IMR-90 (cell line): ENCODE data around the gene PTPRC. TPM values are rescaled to one million over a fixed set of nuclear protein-coding genes. Genes with fewer than 3 reads are reported as not detected.

ENCODE experiments used
- ATAC-seq: fragments of 200-7000 bp; cut with Tn5 transposase; 2 replicates; pipeline ENCODE4 v1.9.1; 2020; ENCODE audit warnings: low read depth, mild to moderate bottlenecking, moderate library complexity
- BruUV-seq: library from RNA; stranded (reverse); fragments of 400-500 nt; replicated peaks from 2 replicates; lab custom pipeline; 2021; lab: Mats Ljungman, UMichigan
- CTCF ChIA-PET: fragments of 300-600 bp; formaldehyde crosslinking; extraction: SDS; loops from one replicate; lab custom pipeline; 2021; ENCODE audit warnings: antibody characterized with exemption; lab: Yijun Ruan, JAX
- POLR2A ChIA-PET: fragments of 300-600 bp; sonication (Branson Sonifier 250); formaldehyde crosslinking; loops from one replicate; lab custom pipeline; 2022; ENCODE audit warnings: antibody characterized with exemption; ENCODE audit not compliant: unreplicated experiment; lab: Charles Lee
- DNase-seq: peaks from one replicate; pipeline ENCODE4 v3.0.0; 2013
- H2AFZ ChIP-seq: replicated peaks from 2 replicates; pipeline ENCODE3; 2013; ENCODE audit warnings: low read length, mild to moderate bottlenecking; ENCODE audit not compliant: poor library complexity
- H2AK5ac ChIP-seq: 2 replicates; pipeline ENCODE4 v1.6.1; 2013; ENCODE audit warnings: low read depth, low read length, inconsistent platforms
- H2AK9ac ChIP-seq: replicated peaks from 2 replicates; pipeline ENCODE3; 2013; ENCODE audit warnings: mild to moderate bottlenecking, low read depth, low read length, moderate library complexity; ENCODE audit not compliant: poor library complexity
- H2BK120ac ChIP-seq: 2 replicates; pipeline ENCODE4 v1.6.1; 2013; ENCODE audit warnings: low read depth, low read length, inconsistent platforms
- H2BK15ac ChIP-seq: 3 replicates; pipeline ENCODE4 v1.6.1; 2013; ENCODE audit warnings: low read depth, low read length, inconsistent platforms
- H2BK20ac ChIP-seq: 2 replicates; pipeline ENCODE4 v1.6.1; 2013; ENCODE audit warnings: low read depth, mild to moderate bottlenecking, inconsistent platforms, low read length, moderate library complexity
- H2BK5ac ChIP-seq: 2 replicates; pipeline ENCODE4 v1.6.1; 2013; ENCODE audit warnings: mild to moderate bottlenecking, low read depth, low read length, inconsistent platforms; ENCODE audit not compliant: poor library complexity, severe bottlenecking
- H3K14ac ChIP-seq: replicated peaks from 2 replicates; pipeline ENCODE4 v1.6.1; 2013; ENCODE audit warnings: low read depth, low read length, inconsistent platforms
- H3K18ac ChIP-seq: 2 replicates; pipeline ENCODE4 v1.6.1; 2013; ENCODE audit warnings: low read depth, low read length, control low read depth
- H3K23ac ChIP-seq: 2 replicates; pipeline ENCODE4 v1.6.1; 2013; ENCODE audit warnings: low read depth, low read length, inconsistent platforms
- H3K27ac ChIP-seq: 2 replicates; pipeline ENCODE4 v1.5.1; 2013; ENCODE audit warnings: mild to moderate bottlenecking, control low read depth, low read length; ENCODE audit not compliant: insufficient read depth
- H3K27me3 ChIP-seq: 2 replicates; pipeline ENCODE4 v1.6.1; 2013; ENCODE audit warnings: low read length; ENCODE audit not compliant: control insufficient read depth, insufficient read depth
- H3K36me3 ChIP-seq: 2 replicates; pipeline ENCODE4 v1.6.1; 2013; ENCODE audit warnings: low read length, mixed read lengths; ENCODE audit not compliant: control insufficient read depth, insufficient read depth
- H3K4ac ChIP-seq: 2 replicates; pipeline ENCODE4 v1.6.1; 2013; ENCODE audit warnings: low read depth, low read length, inconsistent platforms
- H3K4me1 ChIP-seq: 2 replicates; pipeline ENCODE4 v1.6.1; 2013; ENCODE audit warnings: low read length, mixed read lengths; ENCODE audit not compliant: control insufficient read depth, insufficient read depth
- H3K4me2 ChIP-seq: 2 replicates; pipeline ENCODE4 v1.6.1; 2013; ENCODE audit warnings: low read depth, mild to moderate bottlenecking, control low read depth, low read length, moderate library complexity
- H3K4me3 ChIP-seq: 2 replicates; pipeline ENCODE4 v1.5.1; 2013; ENCODE audit warnings: low read depth, mild to moderate bottlenecking, control low read depth, low read length, moderate library complexity; ENCODE audit not compliant: insufficient read depth
- H3K56ac ChIP-seq: 2 replicates; pipeline ENCODE4 v1.6.1; 2013; ENCODE audit warnings: low read length, inconsistent platforms; ENCODE audit not compliant: insufficient read depth; ENCODE audit errors: extremely low read depth
- H3K79me1 ChIP-seq, 2 experiments: 2 replicates each; pipeline ENCODE4 v1.6.1; 2013; ENCODE audit warnings: low read length in 2 of 2, inconsistent platforms in 1 of 2, low read depth in 1 of 2
- H3K9ac ChIP-seq: 2 replicates; pipeline ENCODE4 v1.6.1; 2013; ENCODE audit warnings: low read depth, low read length, control low read depth
- H3K9me1 ChIP-seq: 2 replicates; pipeline ENCODE4 v1.6.1; 2013; ENCODE audit warnings: low read length, inconsistent platforms; ENCODE audit not compliant: insufficient read depth
- H3K9me3 ChIP-seq: 2 replicates; pipeline ENCODE4 v1.6.1; 2013; ENCODE audit warnings: low read length; ENCODE audit not compliant: control insufficient read depth, insufficient read depth
- H4K20me1 ChIP-seq: 2 replicates; pipeline ENCODE4 v1.6.1; 2013; ENCODE audit warnings: low read length, inconsistent platforms; ENCODE audit not compliant: insufficient read depth
- H4K5ac ChIP-seq: 2 replicates; pipeline ENCODE4 v1.6.1; 2013; ENCODE audit warnings: mild to moderate bottlenecking, low read depth, low read length, control low read depth
- H4K8ac ChIP-seq, 2 experiments: 2 replicates each; pipeline ENCODE4 v1.6.1; 2013; ENCODE audit warnings: low read depth in 2 of 2, low read length in 2 of 2, control low read depth in 1 of 2, inconsistent platforms in 1 of 2
- H4K91ac ChIP-seq: 2 replicates; pipeline ENCODE4 v1.6.1; 2013; ENCODE audit warnings: low read depth, low read length, inconsistent platforms; ENCODE audit not compliant: insufficient read depth
- BHLHE40 ChIP-seq: fragments of 150-350 bp; IDR thresholded peaks from 2 replicates; pipeline ENCODE4 v1.6.1; 2016; ENCODE audit warnings: mild to moderate bottlenecking, low read depth, low read length
- CEBPB ChIP-seq: IDR thresholded peaks from 2 replicates; pipeline ENCODE4 v1.6.1; 2012; ENCODE audit warnings: low read depth, low read length, improper control_type of control experiment
- CHD1 ChIP-seq: IDR thresholded peaks from 2 replicates; pipeline ENCODE4 v1.6.1; 2012; ENCODE audit warnings: low read depth, low read length, improper control_type of control experiment
- ELK1 ChIP-seq: fragments of 150-350 bp; IDR thresholded peaks from 2 replicates; pipeline ENCODE4 v1.6.1; 2016; ENCODE audit warnings: low read depth, mild to moderate bottlenecking, low read length, moderate library complexity, borderline replicate concordance
- FOS ChIP-seq: fragments of 150-350 bp; IDR thresholded peaks from 2 replicates; pipeline ENCODE4 v1.6.1; 2016; ENCODE audit warnings: low read depth, low read length
- MAFK ChIP-seq: IDR thresholded peaks from 2 replicates; pipeline ENCODE4 v1.6.1; 2012; ENCODE audit warnings: low read depth, low read length, improper control_type of control experiment
- MAZ ChIP-seq: IDR thresholded peaks from 2 replicates; pipeline ENCODE4 v1.6.1; 2012; ENCODE audit warnings: low read depth, mild to moderate bottlenecking, low read length, improper control_type of control experiment, moderate library complexity, borderline replicate concordance
- MXI1 ChIP-seq: IDR thresholded peaks from 2 replicates; pipeline ENCODE4 v1.6.1; 2012; ENCODE audit warnings: low read depth, mild to moderate bottlenecking, low read length, moderate library complexity, borderline replicate concordance
- NFE2L2 ChIP-seq: fragments of 150-350 bp; IDR thresholded peaks from 2 replicates; pipeline ENCODE4 v1.6.1; 2016; ENCODE audit warnings: low read depth, mild to moderate bottlenecking, low read length
- POLR2A ChIP-seq: IDR thresholded peaks from 2 replicates; pipeline ENCODE4 v1.6.1; 2012; ENCODE audit warnings: mild to moderate bottlenecking, low read depth, low read length
- RAD21 ChIP-seq: IDR thresholded peaks from 2 replicates; pipeline ENCODE4 v1.6.1; 2012; ENCODE audit warnings: low read length, improper control_type of control experiment
- RCOR1 ChIP-seq: IDR thresholded peaks from 2 replicates; pipeline ENCODE4 v1.6.1; 2012; ENCODE audit warnings: mild to moderate bottlenecking, low read length, improper control_type of control experiment; ENCODE audit not compliant: insufficient replicate concordance
- RFX5 ChIP-seq: IDR thresholded peaks from 2 replicates; pipeline ENCODE4 v1.8.0; 2012; ENCODE audit warnings: low read depth, mild to moderate bottlenecking, low read length, moderate library complexity
- SMC3 ChIP-seq: fragments of 150-350 bp; IDR thresholded peaks from 2 replicates; pipeline ENCODE4 v1.6.1; 2016; ENCODE audit warnings: low read depth, mild to moderate bottlenecking, antibody characterized with exemption, low read length, moderate library complexity
- USF2 ChIP-seq: fragments of 150-350 bp; IDR thresholded peaks from 2 replicates; pipeline ENCODE4 v1.6.1; 2017; ENCODE audit warnings: mild to moderate bottlenecking, antibody characterized with exemption, low read length, low read depth
- WGBS, 2 experiments: methylation state at CpG; one replicate each; pipeline versions ENCODE4 v1.1.5 to v1.1.7; 2013; ENCODE audit warnings: missing lambda C conversion rate in 2 of 2; ENCODE audit not compliant: insufficient read length in 1 of 2; ENCODE audit errors: extremely low coverage in 2 of 2; 5-methylcytosine and 5-hydroxymethylcytosine counted together
- dilution Hi-C: fragments of 300-500 bp; cut with HindIII; formaldehyde crosslinking; loops from one replicate; pipeline ENCODE4 v1.14.3; 2018; ENCODE audit warnings: low sequenced_read_pairs; ENCODE audit not compliant: unreplicated experiment
- in situ Hi-C: fragments of 300-500 bp; cut with MboI; formaldehyde crosslinking; loops from 3 replicates; pipeline ENCODE4 v1.14.3; 2019; ENCODE audit warnings: low sequenced_read_pairs, inconsistent platforms, mixed read lengths
- intact Hi-C: fragments of 100-400 bp; cut with micrococcal nuclease; formaldehyde crosslinking; loops from 2 replicates; pipeline ENCODE4 v1.10.0; 2022
- polyA plus RNA-seq, 3 experiments: library from polyadenylated mRNA; depleted of rRNA; stranded (reverse); fragments of >200 nt; gene quantifications; 2 replicates each; pipeline ENCODE4 v1.2.3, GENCODE V29; 2012; ENCODE audit warnings: low replicate concordance in 1 of 3
- total RNA-seq: library from RNA; depleted of rRNA; stranded (reverse); fragments of >200 nt; gene quantifications from 2 replicates; pipeline ENCODE4 v1.2.3, GENCODE V29; 2012
- TF ChIP-seq, protein P1 (sequence below): conservative IDR thresholded peaks from 2 replicates; pipeline ENCODE4 v1.5.1; 2012; ENCODE audit warnings: mild to moderate bottlenecking, low read depth, low read length, improper control_type of control experiment

PTPRC gene
- total and polyA plus RNA-seq, 2 of the 4 experiments (the other 2 are of a cell fraction) = not detected

GRCh38 chr1:198598796-198599321, 40.0 kb upstream of the PTPRC start:
- Histone ChIP-seq H3K9me3 (no peaks in the 10 kb centered on the region), H3K23ac (no peak overlapping the region), H2BK20ac (no peak overlapping the region), H4K8ac (no peak overlapping the region), H3K4me1 (no peaks in the 10 kb centered on the region; the same call in 1 of the 2 replicates), H4K5ac (no peak overlapping the region), H3K4ac (no peak overlapping the region), H3K4me2 (no peak overlapping the region), H3K79me1 (no peaks in the 10 kb centered on the region), H2BK15ac (no peak overlapping the region), H4K91ac (no peak overlapping the region), H4K20me1 (no peaks in the 10 kb centered on the region), H2BK120ac (no peak overlapping the region), H3K9ac (no peak overlapping the region), H3K4me3 (no peak overlapping the region), H2AFZ (no peak overlapping the region), H3K9me1 (no peaks in the 10 kb centered on the region), H2BK5ac (no peak overlapping the region), H2AK9ac (no peak overlapping the region), H3K27ac (no peak overlapping the region), H3K14ac (no peak overlapping the region), H3K18ac (no peak overlapping the region), H3K56ac (no peak overlapping the region), H3K27me3 (no peaks in the 10 kb centered on the region), H3K36me3 (no peaks in the 10 kb centered on the region), H2AK5ac (no peak overlapping the region)
- ATAC-seq (no peak), DNase-seq (no peak)
- ChIA-PET POLR2A (no interaction called here), CTCF (no interaction called here)
- dilution Hi-C loops (no loop called here), intact Hi-C loops (no loop called here), in situ Hi-C loops (no loop called here)
- BruUV-seq = no TSS peak
- TF ChIP-seq RCOR1 = no peak
- TF ChIP-seq, protein P1, sequence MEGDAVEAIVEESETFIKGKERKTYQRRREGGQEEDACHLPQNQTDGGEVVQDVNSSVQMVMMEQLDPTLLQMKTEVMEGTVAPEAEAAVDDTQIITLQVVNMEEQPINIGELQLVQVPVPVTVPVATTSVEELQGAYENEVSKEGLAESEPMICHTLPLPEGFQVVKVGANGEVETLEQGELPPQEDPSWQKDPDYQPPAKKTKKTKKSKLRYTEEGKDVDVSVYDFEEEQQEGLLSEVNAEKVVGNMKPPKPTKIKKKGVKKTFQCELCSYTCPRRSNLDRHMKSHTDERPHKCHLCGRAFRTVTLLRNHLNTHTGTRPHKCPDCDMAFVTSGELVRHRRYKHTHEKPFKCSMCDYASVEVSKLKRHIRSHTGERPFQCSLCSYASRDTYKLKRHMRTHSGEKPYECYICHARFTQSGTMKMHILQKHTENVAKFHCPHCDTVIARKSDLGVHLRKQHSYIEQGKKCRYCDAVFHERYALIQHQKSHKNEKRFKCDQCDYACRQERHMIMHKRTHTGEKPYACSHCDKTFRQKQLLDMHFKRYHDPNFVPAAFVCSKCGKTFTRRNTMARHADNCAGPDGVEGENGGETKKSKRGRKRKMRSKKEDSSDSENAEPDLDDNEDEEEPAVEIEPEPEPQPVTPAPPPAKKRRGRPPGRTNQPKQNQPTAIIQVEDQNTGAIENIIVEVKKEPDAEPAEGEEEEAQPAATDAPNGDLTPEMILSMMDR = no peak
- no peak for TF ChIP-seq CEBPB
- no peak for TF ChIP-seq NFE2L2
- TF ChIP-seq FOS = no peak
- no peak for TF ChIP-seq ELK1
- no peak for TF ChIP-seq MXI1
- no peak for TF ChIP-seq USF2
- TF ChIP-seq MAZ = no peak
- TF ChIP-seq RAD21 = no peak
- TF ChIP-seq SMC3 = no peak
- no peak for TF ChIP-seq POLR2A
- no peak for TF ChIP-seq MAFK
- TF ChIP-seq BHLHE40 = no peak
- TF ChIP-seq RFX5 = no peak
- TF ChIP-seq CHD1 = no peak
- 91% methylated on average over 3 of the region's 6 CpGs; no CpG with 5 or more reads in 1 of the 2 experiments for whole genome bisulfite sequencing, 2 experiments
